IPS DF 19.7 (cell line): Measurements from ENCODE around the gene RCAN3.
"Not testable (repeated sequence)": the region's sequence is repeated elsewhere in the genome, so short reads cannot be mapped to it uniquely, and the experiment has no call there.

Source experiments
- DNase-seq: peaks from one replicate; pipeline ENCODE4 v3.0.0-alpha.2; 2013; ENCODE audit warnings: low read depth, low spot score

RCAN3 gene

GRCh38 chr1:24502709-24503058 lies at the start of gene RCAN3:
Gene RCAN3 (plus strand): TSS chr1:24502836. CDS start chr1:24514373, 11,537 bp downstream.
- peak; percentile 52 for DNase-seq

- no peak for DNase-seq
Measured at GRCh38 chr1:24452922-24453485, 49.6 kb upstream of the RCAN3 start.

- DNase-seq = no peak
Measured at GRCh38 chr1:24454673-24455072, 48.0 kb upstream of the RCAN3 start.

GRCh38 chr1:24455272-24455671 lies 47.4 kb upstream of the RCAN3 start:
- DNase-seq = no peak

- no peak for DNase-seq
Measured at GRCh38 chr1:24457866-24458265, 44.8 kb upstream of the RCAN3 start.

- DNase-seq = no peak
Measured at GRCh38 chr1:24459551-24460266, 42.9 kb upstream of the RCAN3 start.

- DNase-seq = not testable (repeated sequence)
Measured at GRCh38 chr1:24462128-24462527, 40.5 kb upstream of the RCAN3 start.

- DNase-seq = peak; percentile 42
Measured at GRCh38 chr1:24463776-24464735, 38.6 kb upstream of the RCAN3 start.

- no peak for DNase-seq
Measured at GRCh38 chr1:24465099-24465498, 37.5 kb upstream of the RCAN3 start.

GRCh38 chr1:24465638-24466037 lies 37.0 kb upstream of the RCAN3 start:
- no peak for DNase-seq

- no peak for DNase-seq
Measured at GRCh38 chr1:24468685-24469316, 33.8 kb upstream of the RCAN3 start.

- no peak for DNase-seq
Measured at GRCh38 chr1:24470592-24470991, 32.0 kb upstream of the RCAN3 start.

- no peak for DNase-seq
Measured at GRCh38 chr1:24472527-24473251, 29.9 kb upstream of the RCAN3 start.

- no peak for DNase-seq
Measured at GRCh38 chr1:24474193-24474592, 28.4 kb upstream of the RCAN3 start.

- no peak for DNase-seq
Measured at GRCh38 chr1:24475700-24476099, 26.9 kb upstream of the RCAN3 start.

GRCh38 chr1:24476571-24476970 lies 26.1 kb upstream of the RCAN3 start:
- DNase-seq = no peak

GRCh38 chr1:24477309-24477708 lies 25.3 kb upstream of the RCAN3 start:
- DNase-seq = no peak

- DNase-seq = no peak
Measured at GRCh38 chr1:24481101-24481500, 21.5 kb upstream of the RCAN3 start.

- DNase-seq = no peak
Measured at GRCh38 chr1:24481843-24482610, 20.6 kb upstream of the RCAN3 start.

GRCh38 chr1:24483441-24483840 lies 19.2 kb upstream of the RCAN3 start:
- DNase-seq = no peak

- no peak for DNase-seq
Measured at GRCh38 chr1:24484199-24484598, 18.4 kb upstream of the RCAN3 start.
